Uterus (tissue), 4 donors: ENCODE measurements around the gene SRP72. TPM values are rescaled to one million over a fixed set of nuclear protein-coding genes. Genes with fewer than 3 reads are reported as not detected.

Source experiments
- DNase-seq, 2 donors: peaks; one replicate each; pipeline ENCODE4 v3.0.0-alpha.2; 2019 to 2020
- H3K27ac ChIP-seq, 2 donors: fragments of 200-600 bp; sonication (generic); 1 replicate in 1 of 2; 2 replicates in 1 of 2; pipeline ENCODE4 v1.5.1; 2016 to 2018
- H3K27me3 ChIP-seq, 2 donors: fragments of 200-600 bp; sonication (generic); one replicate each; pipeline ENCODE4 v1.5.1; 2018 to 2019; ENCODE audit warnings: control low read depth in 1 of 2
- H3K36me3 ChIP-seq, 2 donors: fragments of 200-600 bp; sonication (generic); one replicate each; pipeline ENCODE4 v1.5.1; 2019; ENCODE audit warnings: control low read depth in 1 of 2
- H3K4me1 ChIP-seq, 2 donors: fragments of 200-600 bp; sonication (generic); one replicate each; pipeline ENCODE4 v1.5.1; 2018 to 2019; ENCODE audit warnings: control low read depth in 1 of 2
- H3K4me3 ChIP-seq, 2 donors: fragments of 200-600 bp; sonication (generic); 1 replicate in 1 of 2; 2 replicates in 1 of 2; pipeline ENCODE4 v1.5.1; 2018 to 2019; ENCODE audit warnings: mild to moderate bottlenecking in 1 of 2
- H3K9me3 ChIP-seq, 2 donors: fragments of 200-600 bp; sonication (generic); one replicate each; pipeline ENCODE4 v1.5.1; 2019; ENCODE audit warnings: control low read depth in 1 of 2
- POLR2A ChIP-seq, 2 donors: fragments of 450-650 bp; IDR thresholded peaks; one replicate each; pipeline ENCODE4 v1.6.1; 2016; ENCODE audit warnings: antibody characterized with exemption in 2 of 2, mild to moderate bottlenecking in 1 of 2, moderate library complexity in 1 of 2
- intact Hi-C: fragments of 100-400 bp; cut with DNase I; formaldehyde crosslinking; loops from one replicate; pipeline ENCODE4 v1.15.1; 2023; ENCODE audit warnings: low total_unique reads
- total RNA-seq, 4 donors: library from RNA; depleted of rRNA in 3 of 4; stranded (reverse); fragments of >200 nt in 3 of 4; gene quantifications; one replicate each; pipeline versions ENCODE4 v1.1.0 to v1.2.4, GENCODE V29; 2014 to 2023
- TF ChIP-seq, protein P1 (sequence below), 4 experiments: fragments of 200-600 bp in 2 of 4; fragments of 450-650 bp in 2 of 4; sonication (generic) in 2 of 4; IDR thresholded peaks; one replicate each; pipeline ENCODE4 v1.5.1; 2016 to 2019; ENCODE audit warnings: antibody characterized with exemption in 4 of 4, mild to moderate bottlenecking in 2 of 4, moderate library complexity in 1 of 4
- donor health status: DM: yes; HTN: yes; CAD: no.

Gene SRP72
- total RNA-seq, 4 donors from 2014 or later, result 52.1 to 121 (median 68.2) TPM

DNA sequence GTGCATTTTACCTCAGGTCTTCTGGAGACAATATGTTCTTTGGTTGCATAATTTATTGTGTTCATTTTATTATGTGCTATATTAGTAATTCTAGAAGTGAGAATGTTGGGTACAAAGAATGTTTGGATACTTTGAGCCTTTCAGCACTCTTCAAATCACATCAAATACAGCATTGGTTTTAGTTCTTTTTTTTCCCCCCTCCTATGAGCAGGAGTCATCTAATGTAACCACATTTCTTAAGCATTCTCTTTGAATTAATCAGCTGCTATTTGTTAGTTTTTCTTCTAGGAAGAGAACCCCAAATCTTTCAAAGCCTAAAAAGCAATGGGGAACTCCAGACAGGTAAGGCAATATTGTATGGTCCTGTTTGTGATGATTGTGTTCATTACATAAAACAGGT lies 84.9 kb downstream of the SRP72 start:
- Histone ChIP-seq H3K36me3 (no peaks in the 10 kb centered on the region), H3K27me3 (no peaks in the 10 kb centered on the region), H3K4me1 (no peaks in the 10 kb centered on the region), H3K4me3 (no peak overlapping the region), H3K9me3 (no peaks in the 10 kb centered on the region), H3K27ac (no peak overlapping the region)
- TF ChIP-seq POLR2A (IDR thresholded peaks at IDR 0.05), result no peak
- TF ChIP-seq, protein P1, sequence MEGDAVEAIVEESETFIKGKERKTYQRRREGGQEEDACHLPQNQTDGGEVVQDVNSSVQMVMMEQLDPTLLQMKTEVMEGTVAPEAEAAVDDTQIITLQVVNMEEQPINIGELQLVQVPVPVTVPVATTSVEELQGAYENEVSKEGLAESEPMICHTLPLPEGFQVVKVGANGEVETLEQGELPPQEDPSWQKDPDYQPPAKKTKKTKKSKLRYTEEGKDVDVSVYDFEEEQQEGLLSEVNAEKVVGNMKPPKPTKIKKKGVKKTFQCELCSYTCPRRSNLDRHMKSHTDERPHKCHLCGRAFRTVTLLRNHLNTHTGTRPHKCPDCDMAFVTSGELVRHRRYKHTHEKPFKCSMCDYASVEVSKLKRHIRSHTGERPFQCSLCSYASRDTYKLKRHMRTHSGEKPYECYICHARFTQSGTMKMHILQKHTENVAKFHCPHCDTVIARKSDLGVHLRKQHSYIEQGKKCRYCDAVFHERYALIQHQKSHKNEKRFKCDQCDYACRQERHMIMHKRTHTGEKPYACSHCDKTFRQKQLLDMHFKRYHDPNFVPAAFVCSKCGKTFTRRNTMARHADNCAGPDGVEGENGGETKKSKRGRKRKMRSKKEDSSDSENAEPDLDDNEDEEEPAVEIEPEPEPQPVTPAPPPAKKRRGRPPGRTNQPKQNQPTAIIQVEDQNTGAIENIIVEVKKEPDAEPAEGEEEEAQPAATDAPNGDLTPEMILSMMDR (IDR thresholded peaks at IDR 0.05), result no peak
- intact Hi-C loops, result no loop called here
- no peak for DNase-seq

Other genes starting within 250 kb of the SRP72 start
- 10 to 100 TPM; 12.7 to 58.8 (median 26.6) TPM for gene AASDH, start 80.1 kb upstream of the SRP72 start, total RNA-seq
- 10 to 100 TPM in 1 of 4 donors, 1 to 10 TPM in 3; 1.8 to 29.0 (median 6.9) TPM for gene PPAT, start 32.0 kb upstream of the SRP72 start, total RNA-seq
- gene PAICS, start 31.4 kb upstream of the SRP72 start, total RNA-seq, result 10 to 100 TPM in 3 of 4 donors, 1 to 10 TPM in 1; 9.4 to 42.7 (median 26.4) TPM
- gene ARL9, start 38.2 kb downstream of the SRP72 start, total RNA-seq, result 1 to 10 TPM in 1 of 4 donors, under 1 TPM in 1, not detected in 2; 0.14 to 1.7 TPM
- gene HOPX, start 213.7 kb downstream of the SRP72 start, total RNA-seq, result 10 to 100 TPM in 2 of 4 donors, 1 to 10 TPM in 2; 6.0 to 37.4 (median 17.4) TPM